ENCODE results near the gene SUPT4H1.

The SUPT4H1 gene

DNA sequence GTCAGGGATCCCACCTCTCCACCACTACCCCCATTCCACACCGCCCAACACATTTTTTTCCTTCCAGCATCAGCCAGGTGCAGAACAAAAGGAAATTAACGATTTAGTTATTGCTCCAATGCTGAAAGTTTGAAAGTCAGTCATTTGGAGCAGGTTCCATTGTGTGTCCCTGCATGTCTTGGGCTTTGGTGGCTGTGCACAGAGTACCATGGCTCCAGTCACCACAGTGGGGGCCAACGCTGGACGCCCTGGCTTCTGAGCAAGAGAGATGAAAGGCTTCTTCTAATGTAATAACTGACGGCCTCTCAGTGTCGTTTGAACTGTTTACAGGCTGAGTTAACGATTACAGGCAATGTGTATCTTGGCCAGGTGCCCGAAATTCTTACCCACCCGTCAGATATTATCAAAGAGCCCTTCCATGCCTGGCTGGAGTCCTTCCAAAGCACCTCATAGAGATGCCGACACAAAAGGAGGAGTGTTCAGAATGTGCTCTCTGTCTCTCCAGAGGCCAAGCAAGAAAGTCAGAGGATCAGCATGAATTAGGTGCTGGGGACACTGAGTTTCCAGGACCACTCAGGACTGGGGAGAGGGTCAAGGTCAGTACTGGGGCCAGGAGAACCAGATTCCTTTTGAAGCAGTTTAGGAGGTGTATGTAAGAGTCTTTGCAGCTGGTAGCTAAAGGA lies 39.4 kb upstream of the SUPT4H1 start:
- no CpG with 5 or more reads among the region's 10 CpGs for WGBS (ENCODE audit: extremely low coverage, insufficient coverage, insufficient read length)
- Histone ChIP-seq H4K91ac (ENCODE audit: low read depth, low read length) (no peak overlapping the region), H2BK12ac (ENCODE audit: low read length) (no peak overlapping the region), H3K9ac (ENCODE audit: low read length) (no peak overlapping the region), H4K8ac (ENCODE audit: low read depth, low read length) (no peak overlapping the region), H2BK120ac (ENCODE audit: insufficient read depth, low read length, poor library complexity) (no peak overlapping the region), H3K4me1 (ENCODE audit: control insufficient read depth in 1 of 2, insufficient read depth in 2 of 2, low read length in 2 of 2) (peaks cover 6 to 15% of the 10 kb centered on the region in 2 experiments), H3K18ac (ENCODE audit: low read length) (no peak overlapping the region), H3K4ac (ENCODE audit: low read depth, low read length) (no peak overlapping the region), H3K14ac (ENCODE audit: low read length) (no peak overlapping the region), H2BK5ac (ENCODE audit: low read depth, low read length, poor library complexity) (no peak overlapping the region), H3K27ac (ENCODE audit: low read depth, low read length) (no peak overlapping the region), H2AK5ac (ENCODE audit: low read length) (no peak overlapping the region), H3K79me2 (ENCODE audit: control insufficient read depth, insufficient read depth, low read length, poor library complexity) (no peaks in the 10 kb centered on the region), H3K4me3 (ENCODE audit: low read depth, low read length) (no peak overlapping the region), H3K27me3 (ENCODE audit: insufficient read depth, low read length) (no peaks in the 10 kb centered on the region), H3K23ac (ENCODE audit: low read length) (no peak overlapping the region), H3K4me2 (ENCODE audit: low read length) (no peak overlapping the region), H3K9me3 (ENCODE audit: insufficient read depth, low read depth, low read length) (no peaks in the 10 kb centered on the region), H3K79me1 (ENCODE audit: low read length) (no peaks in the 10 kb centered on the region), H2AFZ (ENCODE audit: insufficient read depth, low read length, poor library complexity) (no peak overlapping the region), H4K12ac (ENCODE audit: low read depth, low read length) (no peak overlapping the region), H3K36me3 (ENCODE audit: control insufficient read depth in 1 of 2, insufficient read depth in 2 of 2, low read length in 2 of 2) (no peaks in the 10 kb centered on the region)
- DNase-seq = no peak

GRCh38 chr17:58390884-58391283 lies 38.9 kb upstream of the SUPT4H1 start:
- H4K91ac ChIP-seq (ENCODE audit: low read depth, low read length) = no peak overlapping the region
- no peak overlapping the region for H4K8ac ChIP-seq (ENCODE audit: low read depth, low read length)
- no peak overlapping the region for H2AK5ac ChIP-seq (ENCODE audit: low read length)
- no peak for DNase-seq
- no peak overlapping the region for H2AFZ ChIP-seq (ENCODE audit: insufficient read depth, low read length, poor library complexity)
- H3K27ac ChIP-seq (ENCODE audit: low read depth, low read length) = no peak overlapping the region
- H3K4me3 ChIP-seq (ENCODE audit: low read depth, low read length) = no peak overlapping the region
- H2BK5ac ChIP-seq (ENCODE audit: low read depth, low read length, poor library complexity) = no peak overlapping the region
- H3K27me3 ChIP-seq (ENCODE audit: insufficient read depth, low read length) = no peaks in the 10 kb centered on the region
- H3K14ac ChIP-seq (ENCODE audit: low read length) = no peak overlapping the region
- no peak overlapping the region for H3K18ac ChIP-seq (ENCODE audit: low read length)
- H3K9ac ChIP-seq (ENCODE audit: low read length) = no peak overlapping the region
- H3K4me1 ChIP-seq (ENCODE audit: control insufficient read depth in 1 of 2, insufficient read depth in 2 of 2, low read length in 2 of 2) = peaks cover 6 to 15% of the 10 kb centered on the region in 2 experiments
- H4K12ac ChIP-seq (ENCODE audit: low read depth, low read length) = no peak overlapping the region
- H3K9me3 ChIP-seq (ENCODE audit: insufficient read depth, low read depth, low read length) = no peaks in the 10 kb centered on the region
- no peak overlapping the region for H2BK120ac ChIP-seq (ENCODE audit: insufficient read depth, low read length, poor library complexity)
- H3K79me2 ChIP-seq (ENCODE audit: control insufficient read depth, insufficient read depth, low read length, poor library complexity) = no peaks in the 10 kb centered on the region
- no peaks in the 10 kb centered on the region for H3K79me1 ChIP-seq (ENCODE audit: low read length)
- H3K23ac ChIP-seq (ENCODE audit: low read length) = no peak overlapping the region
- no peak overlapping the region for H3K4me2 ChIP-seq (ENCODE audit: low read length)
- H2BK12ac ChIP-seq (ENCODE audit: low read length) = no peak overlapping the region
- H3K4ac ChIP-seq (ENCODE audit: low read depth, low read length) = no peak overlapping the region
- no peaks in the 10 kb centered on the region for H3K36me3 ChIP-seq (ENCODE audit: control insufficient read depth in 1 of 2, insufficient read depth in 2 of 2, low read length in 2 of 2)
- no CpG with 5 or more reads among the region's 2 CpGs for WGBS (ENCODE audit: extremely low coverage, insufficient coverage, insufficient read length)

GRCh38 chr17:58388302-58389190 lies 36.5 kb upstream of the SUPT4H1 start:
- no peak overlapping the region for H2BK120ac ChIP-seq (ENCODE audit: insufficient read depth, low read length, poor library complexity)
- H3K14ac ChIP-seq (ENCODE audit: low read length) = no peak overlapping the region
- H2BK5ac ChIP-seq (ENCODE audit: low read depth, low read length, poor library complexity) = no peak overlapping the region
- H4K12ac ChIP-seq (ENCODE audit: low read depth, low read length) = no peak overlapping the region
- no peaks in the 10 kb centered on the region for H3K79me2 ChIP-seq (ENCODE audit: control insufficient read depth, insufficient read depth, low read length, poor library complexity)
- no peaks in the 10 kb centered on the region for H3K9me3 ChIP-seq (ENCODE audit: insufficient read depth, low read depth, low read length)
- no CpG with 5 or more reads among the region's 3 CpGs for WGBS (ENCODE audit: extremely low coverage, insufficient coverage, insufficient read length)
- no peak overlapping the region for H3K27ac ChIP-seq (ENCODE audit: low read depth, low read length)
- no peak overlapping the region for H2BK12ac ChIP-seq (ENCODE audit: low read length)
- peaks cover 9 to 17% of the 10 kb centered on the region in 2 experiments for H3K4me1 ChIP-seq (ENCODE audit: control insufficient read depth in 1 of 2, insufficient read depth in 2 of 2, low read length in 2 of 2)
- H3K4ac ChIP-seq (ENCODE audit: low read depth, low read length) = no peak overlapping the region
- no peak for DNase-seq
- no peak overlapping the region for H2AFZ ChIP-seq (ENCODE audit: insufficient read depth, low read length, poor library complexity)
- no peak overlapping the region for H4K91ac ChIP-seq (ENCODE audit: low read depth, low read length)
- H3K36me3 ChIP-seq (ENCODE audit: control insufficient read depth in 1 of 2, insufficient read depth in 2 of 2, low read length in 2 of 2) = no peaks in the 10 kb centered on the region
- H3K27me3 ChIP-seq (ENCODE audit: insufficient read depth, low read length) = no peaks in the 10 kb centered on the region
- no peak overlapping the region for H2AK5ac ChIP-seq (ENCODE audit: low read length)
- H3K9ac ChIP-seq (ENCODE audit: low read length) = no peak overlapping the region
- H3K4me2 ChIP-seq (ENCODE audit: low read length) = no peak overlapping the region
- no peak overlapping the region for H4K8ac ChIP-seq (ENCODE audit: low read depth, low read length)
- H3K4me3 ChIP-seq (ENCODE audit: low read depth, low read length) = no peak overlapping the region
- no peak overlapping the region for H3K18ac ChIP-seq (ENCODE audit: low read length)
- H3K23ac ChIP-seq (ENCODE audit: low read length) = no peak overlapping the region
- no peaks in the 10 kb centered on the region for H3K79me1 ChIP-seq (ENCODE audit: low read length)

DNA sequence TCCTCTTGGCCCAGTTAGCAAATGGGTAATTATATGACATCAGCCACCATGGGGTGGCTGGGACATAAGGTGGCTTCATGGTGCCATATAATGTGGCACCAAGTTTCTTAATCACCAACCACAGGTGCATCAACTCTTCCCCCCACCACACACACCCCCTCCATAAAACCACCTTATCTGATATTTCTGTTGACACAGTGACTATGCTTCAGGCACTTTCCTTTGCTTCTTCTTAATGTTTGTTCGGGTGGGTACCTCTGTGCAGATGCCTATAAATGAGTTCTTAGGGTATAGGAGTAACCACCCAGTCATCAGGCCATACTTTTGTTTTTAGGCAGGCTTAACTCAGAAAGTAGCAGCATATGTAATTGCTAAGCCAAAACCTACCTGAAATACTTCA lies 35.8 kb upstream of the SUPT4H1 start:
- Histone ChIP-seq H3K79me1 (ENCODE audit: low read length) (no peaks in the 10 kb centered on the region), H4K91ac (ENCODE audit: low read depth, low read length) (no peak overlapping the region), H3K36me3 (ENCODE audit: control insufficient read depth in 1 of 2, insufficient read depth in 2 of 2, low read length in 2 of 2) (no peaks in the 10 kb centered on the region), H2BK5ac (ENCODE audit: low read depth, low read length, poor library complexity) (no peak overlapping the region), H2BK12ac (ENCODE audit: low read length) (no peak overlapping the region), H3K4me1 (ENCODE audit: control insufficient read depth in 1 of 2, insufficient read depth in 2 of 2, low read length in 2 of 2) (peaks cover 9 to 17% of the 10 kb centered on the region in 2 experiments), H2AK5ac (ENCODE audit: low read length) (no peak overlapping the region), H3K27me3 (ENCODE audit: insufficient read depth, low read length) (no peaks in the 10 kb centered on the region), H3K14ac (ENCODE audit: low read length) (no peak overlapping the region), H3K4ac (ENCODE audit: low read depth, low read length) (no peak overlapping the region), H3K23ac (ENCODE audit: low read length) (no peak overlapping the region), H4K8ac (ENCODE audit: low read depth, low read length) (no peak overlapping the region), H3K4me2 (ENCODE audit: low read length) (no peak overlapping the region), H2AFZ (ENCODE audit: insufficient read depth, low read length, poor library complexity) (no peak overlapping the region), H3K4me3 (ENCODE audit: low read depth, low read length) (no peak overlapping the region), H3K27ac (ENCODE audit: low read depth, low read length) (no peak overlapping the region), H3K9me3 (ENCODE audit: insufficient read depth, low read depth, low read length) (no peaks in the 10 kb centered on the region), H2BK120ac (ENCODE audit: insufficient read depth, low read length, poor library complexity) (no peak overlapping the region), H4K12ac (ENCODE audit: low read depth, low read length) (no peak overlapping the region), H3K79me2 (ENCODE audit: control insufficient read depth, insufficient read depth, low read length, poor library complexity) (no peaks in the 10 kb centered on the region), H3K9ac (ENCODE audit: low read length) (no peak overlapping the region), H3K18ac (ENCODE audit: low read length) (no peak overlapping the region)
- WGBS (ENCODE audit: extremely low coverage, insufficient coverage, insufficient read length) = no CpG with 5 or more reads among the region's 1 CpG
- no peak for DNase-seq
